A549 (cell line): ENCODE data around the gene HERC3. TPM values are rescaled to one million over a fixed set of nuclear protein-coding genes. Genes with fewer than 3 reads are reported as not detected.

ENCODE experiments used
- ATAC-seq, 2 experiments: fragments of 200-7000 bp in 1 of 2; fragments of >200 bp in 1 of 2; cut with Nextera tagmentation in 1 of 2; cut with Tn5 transposase in 1 of 2; 3 replicates each; pipeline versions ENCODE4 v1.8.0 to v1.9.1; 2018 to 2020; ENCODE audit warnings: mild to moderate bottlenecking in 1 of 2, moderate library complexity in 1 of 2
- CTCF ChIA-PET: fragments of 300-600 bp; sonication (Branson Sonifier 250); formaldehyde crosslinking; extraction: SDS; loops from one replicate; lab custom pipeline; 2021; ENCODE audit warnings: antibody characterized with exemption, inconsistent platforms; lab: Yijun Ruan, JAX
- POLR2A ChIA-PET: fragments of 350-600 bp; formaldehyde crosslinking; extraction: SDS; loops from one replicate; lab custom pipeline; 2021; ENCODE audit warnings: antibody characterized with exemption, inconsistent platforms; lab: Yijun Ruan, JAX
- DNase-seq, 2 experiments: peaks; one replicate each; pipeline versions ENCODE4 v3.0.0 to v3.0.0-alpha.2; 2011 to 2016; ENCODE audit warnings: low read depth in 1 of 2, low spot score in 1 of 2
- FAIRE-seq: peaks from 2 replicates; lab custom pipeline; 2011; peaks lifted over from hg19 to GRCh38; lab: Jason Lieb, UNC
- H3K27ac ChIP-seq, 2 experiments: fragments of >200 bp; sonication (Bioruptor Twin); formaldehyde crosslinking; 3 replicates each; pipeline ENCODE4 v1.5.1; 2016 to 2017
- H3K4me1 ChIP-seq: fragments of >200 bp; sonication (Bioruptor Twin); formaldehyde crosslinking; 3 replicates; pipeline ENCODE4 v1.6.1; 2016
- H3K4me2 ChIP-seq: fragments of >200 bp; sonication (Bioruptor Twin); formaldehyde crosslinking; 3 replicates; pipeline ENCODE4 v1.6.1; 2016
- H3K4me3 ChIP-seq: fragments of >200 bp; sonication (Bioruptor Twin); formaldehyde crosslinking; 3 replicates; pipeline ENCODE4 v1.5.1; 2016
- H3K9me3 ChIP-seq: fragments of >200 bp; sonication (Bioruptor Twin); formaldehyde crosslinking; 3 replicates; pipeline ENCODE4 v1.6.1; 2016
- BHLHE40 ChIP-seq: IDR thresholded peaks from 2 replicates; pipeline ENCODE4 v1.6.1; 2012; ENCODE audit warnings: low read depth, low read length, inconsistent platforms
- CBX2 ChIP-seq: fragments of 200-600 bp; sonication (generic); IDR thresholded peaks from 2 replicates; pipeline ENCODE4 v1.6.1; 2016; ENCODE audit warnings: low read depth, mild to moderate bottlenecking, borderline replicate concordance
- CBX8 ChIP-seq: fragments of 200-600 bp; sonication (generic); IDR thresholded peaks from 2 replicates; pipeline ENCODE4 v1.6.1; 2016
- CEBPB ChIP-seq, 2 experiments: fragments of >200 bp in 1 of 2; sonication (Bioruptor Twin) in 1 of 2; formaldehyde crosslinking in 1 of 2; IDR thresholded peaks; 2 replicates each; pipeline ENCODE4 v1.6.1; 2012 to 2016
- CHD4 ChIP-seq: fragments of 200-600 bp; sonication (generic); IDR thresholded peaks from 2 replicates; pipeline ENCODE4 v1.6.1; 2016; ENCODE audit warnings: antibody characterized with exemption, mild to moderate bottlenecking, borderline replicate concordance
- EHMT2 ChIP-seq: fragments of 200-600 bp; sonication (generic); IDR thresholded peaks from 2 replicates; pipeline ENCODE4 v1.6.1; 2016; ENCODE audit warnings: antibody characterized with exemption, low read depth, mild to moderate bottlenecking, moderate library complexity
- FOSB ChIP-seq: fragments of 250-450 bp; sonication (Bioruptor Pico); IDR thresholded peaks from 2 replicates; pipeline ENCODE4 v1.5.0; 2020; ENCODE audit warnings: mild to moderate bottlenecking, moderate library complexity
- GATA3 ChIP-seq: IDR thresholded peaks from 2 replicates; pipeline ENCODE4 v1.6.1; 2012; ENCODE audit warnings: borderline replicate concordance
- HDAC2 ChIP-seq: fragments of 200-600 bp; sonication (generic); IDR thresholded peaks from 2 replicates; pipeline ENCODE4 v1.6.1; 2016
- HEYL ChIP-seq: fragments of 250-450 bp; sonication (Bioruptor Pico); IDR thresholded peaks from 2 replicates; pipeline ENCODE4 v1.8.0; 2021; ENCODE audit warnings: mild to moderate bottlenecking, moderate library complexity
- HOXA7 ChIP-seq: fragments of 250-450 bp; sonication (Bioruptor Pico); IDR thresholded peaks from 2 replicates; pipeline ENCODE4 v1.5.0; 2020; ENCODE audit warnings: mild to moderate bottlenecking, moderate library complexity
- HOXB5 ChIP-seq: fragments of 250-450 bp; sonication (Bioruptor Pico); IDR thresholded peaks from 2 replicates; pipeline ENCODE4 v1.5.0; 2020; ENCODE audit warnings: mild to moderate bottlenecking, moderate library complexity
- JUN ChIP-seq, 2 experiments: fragments of >200 bp; sonication (Bioruptor Twin); formaldehyde crosslinking; IDR thresholded peaks; 2 replicates in 1 of 2; 3 replicates in 1 of 2; pipeline ENCODE4 v1.6.1; 2016 to 2017
- MAFK ChIP-seq: fragments of 450-650 bp; IDR thresholded peaks from 2 replicates; pipeline ENCODE4 v1.6.1; 2014; ENCODE audit not compliant: partially characterized antibody
- NPAS2 ChIP-seq: fragments of 250-450 bp; sonication (Bioruptor Pico); IDR thresholded peaks from 2 replicates; pipeline ENCODE4 v1.8.0; 2022; ENCODE audit warnings: mild to moderate bottlenecking, moderate library complexity, borderline replicate concordance
- POLR2AphosphoS2 ChIP-seq: conservative IDR thresholded peaks from 2 replicates; pipeline ENCODE4 v1.6.1; 2012; ENCODE audit warnings: low read length, improper control_type of control experiment, inconsistent platforms
- RAD21 ChIP-seq, 2 experiments: fragments of >200 bp in 1 of 2; sonication (Bioruptor Twin) in 1 of 2; formaldehyde crosslinking in 1 of 2; IDR thresholded peaks in 1 of 2; conservative IDR thresholded peaks in 1 of 2; 2 replicates in 1 of 2; 3 replicates in 1 of 2; pipeline ENCODE4 v1.6.1; 2012 to 2018; ENCODE audit warnings: inconsistent platforms in 1 of 2
- RARB ChIP-seq: fragments of 250-450 bp; sonication (Bioruptor Pico); IDR thresholded peaks from 2 replicates; pipeline ENCODE4 v1.8.0; 2021; ENCODE audit warnings: mild to moderate bottlenecking, moderate library complexity
- RCOR1 ChIP-seq: fragments of 150-350 bp; IDR thresholded peaks from 2 replicates; pipeline ENCODE4 v1.6.1; 2014; ENCODE audit warnings: antibody characterized with exemption, low read length, low read depth
- SMC3 ChIP-seq: fragments of >200 bp; sonication (Bioruptor Twin); formaldehyde crosslinking; IDR thresholded peaks from 3 replicates; pipeline ENCODE4 v1.6.1; 2018; ENCODE audit warnings: inconsistent platforms
- TP53 ChIP-seq: fragments of 250-450 bp; sonication (Bioruptor Pico); IDR thresholded peaks from 2 replicates; pipeline ENCODE4 v1.5.0; 2021; ENCODE audit warnings: mild to moderate bottlenecking, moderate library complexity
- ZNF302 ChIP-seq: fragments of 250-450 bp; sonication (Bioruptor Pico); IDR thresholded peaks from 2 replicates; pipeline ENCODE4 v1.9.0; 2021; ENCODE audit warnings: inconsistent platforms, mild to moderate bottlenecking, moderate library complexity
- ZSCAN20 ChIP-seq: fragments of 250-450 bp; sonication (Bioruptor Pico); IDR thresholded peaks from 2 replicates; pipeline ENCODE4 v1.8.0; 2022; ENCODE audit warnings: mild to moderate bottlenecking, moderate library complexity
- WGBS: methylation state at CpG from one replicate; pipeline ENCODE4 v1.1.6; 2017; ENCODE audit errors: missing lambda C conversion rate; 5-methylcytosine and 5-hydroxymethylcytosine counted together
- polyA plus RNA-seq, 4 experiments: library from polyadenylated mRNA; depleted of rRNA in 3 of 4; stranded (reverse); fragments of >200 nt; fragmentation: RNase III in 1 of 4; extraction: RNeasy Plus Mini Kit Qiagen cat#74134 plus additional on column Dnase treatment in 1 of 4; gene quantifications; 2 replicates in 3 of 4; 3 replicates in 1 of 4; pipeline ENCODE4 v1.2.3, GENCODE V29; 2011 to 2017
- TF ChIP-seq, protein P1 (sequence below): fragments of >200 bp; sonication (Bioruptor Twin); formaldehyde crosslinking; IDR thresholded peaks from 3 replicates; pipeline ENCODE4 v1.5.1; 2016
- TF ChIP-seq, protein P2 (sequence below): fragments of 250-450 bp; sonication (Bioruptor Pico); IDR thresholded peaks from 2 replicates; pipeline ENCODE4 v1.5.0; 2020; ENCODE audit warnings: low read depth, mild to moderate bottlenecking, moderate library complexity
- TF ChIP-seq, protein P3 (sequence below): fragments of >200 bp; sonication (Bioruptor Twin); formaldehyde crosslinking; IDR thresholded peaks from 3 replicates; pipeline ENCODE4 v1.6.1; 2016

The HERC3 gene
- polyA plus RNA-seq, 2 of the 4 experiments (the other 2 are of a cell fraction): 4.9 to 6.2 TPM

DNA sequence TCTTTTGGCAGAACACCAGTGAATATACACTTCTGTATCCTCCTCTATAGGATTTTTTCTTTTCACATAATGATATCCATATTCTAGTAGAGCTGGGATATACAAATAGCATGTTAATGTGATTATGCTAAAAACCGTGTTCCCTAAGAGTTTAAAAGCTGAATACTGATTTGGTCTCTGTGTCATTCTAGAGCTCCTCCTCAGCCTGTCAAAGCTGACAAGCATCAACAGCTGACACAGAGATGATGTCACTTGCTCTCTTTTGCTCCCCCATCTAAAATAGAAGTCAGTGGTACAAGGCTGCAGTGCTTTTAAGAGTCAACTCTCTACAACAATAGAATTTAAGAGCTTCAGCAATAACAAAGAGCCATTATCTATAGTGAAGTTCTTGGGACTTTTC, 17.1 kb upstream of the HERC3 start (continued):
- TF ChIP-seq BHLHE40 (no peak), NPAS2 (no peak), CBX2 (no peak), HDAC2 (no peak), GATA3 (no peak)

DNA sequence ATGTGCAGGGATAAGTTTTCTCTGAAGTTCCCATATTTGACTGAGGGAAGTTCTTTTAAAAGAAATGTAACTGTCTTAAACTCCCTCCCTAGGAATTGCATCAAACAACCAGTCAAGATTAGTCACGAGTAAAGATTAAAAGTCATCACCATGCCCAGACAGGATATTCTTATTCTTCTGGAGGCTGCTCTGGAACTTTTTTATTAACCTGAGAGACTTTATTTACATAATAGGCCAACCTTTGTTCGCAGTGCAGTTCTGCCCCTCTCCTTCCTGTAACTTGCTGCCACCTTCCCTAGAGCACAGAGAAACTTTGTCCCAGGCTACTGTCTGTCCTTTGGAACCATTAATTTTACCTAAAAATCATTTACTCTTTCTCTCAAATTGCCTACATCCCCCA, 9.8 kb upstream of the HERC3 start:
- no peak for TF ChIP-seq RARB (CRISPR knock-in tag)
- TF ChIP-seq HDAC2: no peak
- TF ChIP-seq GATA3: no peak
- no peak for TF ChIP-seq EHMT2
- TF ChIP-seq RAD21 (conservative IDR thresholded peaks at IDR 0.05 in 1 of 2, IDR thresholded peaks at IDR 0.05 in 1 of 2): no peak
- no peak for TF ChIP-seq BHLHE40
- TF ChIP-seq POLR2AphosphoS2: no peak
- TF ChIP-seq RCOR1: no peak
- TF ChIP-seq, all 56 proteins: peak for 0
- no peaks in the 10 kb centered on the region for H3K4me1 ChIP-seq
- FAIRE-seq: no peak
- POLR2A ChIA-PET: no interaction called here
- H3K27ac ChIP-seq: no peak overlapping the region
- ATAC-seq: no peak
- H3K4me3 ChIP-seq: no peak overlapping the region
- no peak for DNase-seq
- 71% methylated on average over 2 of the region's 2 CpGs for WGBS
- CTCF ChIA-PET: no interaction called here
- no peaks in the 10 kb centered on the region for H3K9me3 ChIP-seq
- no peak overlapping the region for H3K4me2 ChIP-seq

DNA sequence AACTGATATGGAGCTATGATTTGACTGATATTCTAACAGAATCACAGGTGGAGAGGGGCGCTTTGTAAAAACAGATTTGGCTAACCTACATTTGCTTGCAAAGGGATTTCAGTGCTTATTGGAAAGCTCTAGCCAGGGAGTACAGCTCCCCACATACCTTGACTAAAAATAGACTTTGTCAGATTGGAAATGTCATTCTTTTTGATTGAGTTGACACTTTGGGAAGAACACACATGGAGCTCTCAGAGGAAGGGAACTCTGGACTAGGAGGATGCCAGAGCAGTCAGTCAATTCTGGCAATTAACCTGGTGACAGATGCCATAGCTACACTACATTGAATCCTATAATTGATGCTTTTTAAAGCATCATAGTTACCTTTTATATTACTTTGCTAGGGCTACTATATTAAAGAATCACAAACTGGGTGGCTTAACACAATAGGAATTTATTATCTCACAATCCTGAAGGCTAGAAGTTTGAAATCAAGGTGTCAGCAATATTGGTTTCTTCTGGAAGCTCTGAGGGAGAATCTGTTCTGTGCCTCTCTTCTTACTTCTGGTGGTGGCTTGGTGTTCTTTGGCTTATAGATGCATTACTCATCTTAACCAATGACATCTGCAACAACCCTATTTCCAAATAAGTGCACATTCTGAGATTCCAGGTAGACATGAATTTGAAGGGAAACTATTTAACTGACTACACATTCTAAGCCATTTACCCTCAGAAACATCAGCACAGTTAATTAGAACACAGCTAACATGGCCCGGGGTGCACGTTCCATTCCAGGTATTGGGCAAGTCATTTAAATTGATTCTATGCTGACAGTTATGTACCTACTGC, 8.4 kb upstream of the HERC3 start:
- no peak overlapping the region for H3K4me3 ChIP-seq
- TF ChIP-seq HOXB5 (CRISPR knock-in tag) (no peak), HOXA7 (no peak), MAFK (peak; percentile 34)
- no peak overlapping the region for H3K27ac ChIP-seq
- FAIRE-seq: no peak
- ATAC-seq: no peak
- H3K9me3 ChIP-seq: no peaks in the 10 kb centered on the region
- POLR2A ChIA-PET: no interaction called here
- DNase-seq: no peak
- no peak overlapping the region for H3K4me2 ChIP-seq
- CTCF ChIA-PET: interaction anchor here (0.7 to 1.5 kb wide), 6 partner anchors 10 to 209 kb away, joined by 3 to 5 read pairs (median 3); no protein-coding TSS in a partner anchor
- WGBS: 79% methylated on average over 3 of the region's 3 CpGs
- no peaks in the 10 kb centered on the region for H3K4me1 ChIP-seq

DNA sequence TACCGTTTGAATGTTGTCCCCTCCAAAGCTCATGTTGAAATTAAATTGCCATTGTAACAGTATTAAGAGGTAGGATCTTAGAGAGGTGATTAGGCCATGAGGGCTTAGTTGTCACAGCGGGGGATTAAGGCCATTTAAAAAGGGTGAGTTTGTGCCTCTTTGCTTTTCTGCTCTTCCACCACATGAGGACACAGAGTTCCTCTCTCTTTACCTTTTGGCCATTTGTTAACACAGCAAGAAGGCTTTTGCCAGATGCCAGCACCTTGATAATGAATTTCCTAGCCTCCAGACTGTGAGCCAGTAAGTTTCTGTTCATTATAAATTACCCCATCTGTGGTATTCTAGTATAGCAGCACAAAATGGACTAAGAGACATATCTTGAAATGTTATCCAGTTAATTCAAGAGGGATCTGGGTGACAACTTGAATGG, 7.8 kb upstream of the HERC3 start:
- CTCF ChIA-PET: interaction anchor here (0.7 to 1.5 kb wide), 4 partner anchors 9 to 210 kb away, joined by 3 to 5 read pairs (median 4); no protein-coding TSS in a partner anchor
- TF ChIP-seq JUN (IDR thresholded peaks at IDR 0.05) (no peak), SMC3 (no peak), FOSB (CRISPR knock-in tag) (no peak), CHD4 (no peak), HOXB5 (CRISPR knock-in tag) (no peak), TP53 (CRISPR knock-in tag) (no peak), HDAC2 (no peak), CBX8 (no peak), CEBPB (IDR thresholded peaks at IDR 0.05) (no peak), RARB (CRISPR knock-in tag) (no peak), ZSCAN20 (no peak), ZNF302 (no peak), HEYL (CRISPR knock-in tag) (no peak)
- TF ChIP-seq, protein P1, sequence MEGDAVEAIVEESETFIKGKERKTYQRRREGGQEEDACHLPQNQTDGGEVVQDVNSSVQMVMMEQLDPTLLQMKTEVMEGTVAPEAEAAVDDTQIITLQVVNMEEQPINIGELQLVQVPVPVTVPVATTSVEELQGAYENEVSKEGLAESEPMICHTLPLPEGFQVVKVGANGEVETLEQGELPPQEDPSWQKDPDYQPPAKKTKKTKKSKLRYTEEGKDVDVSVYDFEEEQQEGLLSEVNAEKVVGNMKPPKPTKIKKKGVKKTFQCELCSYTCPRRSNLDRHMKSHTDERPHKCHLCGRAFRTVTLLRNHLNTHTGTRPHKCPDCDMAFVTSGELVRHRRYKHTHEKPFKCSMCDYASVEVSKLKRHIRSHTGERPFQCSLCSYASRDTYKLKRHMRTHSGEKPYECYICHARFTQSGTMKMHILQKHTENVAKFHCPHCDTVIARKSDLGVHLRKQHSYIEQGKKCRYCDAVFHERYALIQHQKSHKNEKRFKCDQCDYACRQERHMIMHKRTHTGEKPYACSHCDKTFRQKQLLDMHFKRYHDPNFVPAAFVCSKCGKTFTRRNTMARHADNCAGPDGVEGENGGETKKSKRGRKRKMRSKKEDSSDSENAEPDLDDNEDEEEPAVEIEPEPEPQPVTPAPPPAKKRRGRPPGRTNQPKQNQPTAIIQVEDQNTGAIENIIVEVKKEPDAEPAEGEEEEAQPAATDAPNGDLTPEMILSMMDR: no peak
- TF ChIP-seq, protein P2, sequence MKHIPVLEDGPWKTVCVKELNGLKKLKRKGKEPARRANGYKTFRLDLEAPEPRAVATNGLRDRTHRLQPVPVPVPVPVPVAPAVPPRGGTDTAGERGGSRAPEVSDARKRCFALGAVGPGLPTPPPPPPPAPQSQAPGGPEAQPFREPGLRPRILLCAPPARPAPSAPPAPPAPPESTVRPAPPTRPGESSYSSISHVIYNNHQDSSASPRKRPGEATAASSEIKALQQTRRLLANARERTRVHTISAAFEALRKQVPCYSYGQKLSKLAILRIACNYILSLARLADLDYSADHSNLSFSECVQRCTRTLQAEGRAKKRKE (CRISPR knock-in tag): no peak
- TF ChIP-seq, protein P3, sequence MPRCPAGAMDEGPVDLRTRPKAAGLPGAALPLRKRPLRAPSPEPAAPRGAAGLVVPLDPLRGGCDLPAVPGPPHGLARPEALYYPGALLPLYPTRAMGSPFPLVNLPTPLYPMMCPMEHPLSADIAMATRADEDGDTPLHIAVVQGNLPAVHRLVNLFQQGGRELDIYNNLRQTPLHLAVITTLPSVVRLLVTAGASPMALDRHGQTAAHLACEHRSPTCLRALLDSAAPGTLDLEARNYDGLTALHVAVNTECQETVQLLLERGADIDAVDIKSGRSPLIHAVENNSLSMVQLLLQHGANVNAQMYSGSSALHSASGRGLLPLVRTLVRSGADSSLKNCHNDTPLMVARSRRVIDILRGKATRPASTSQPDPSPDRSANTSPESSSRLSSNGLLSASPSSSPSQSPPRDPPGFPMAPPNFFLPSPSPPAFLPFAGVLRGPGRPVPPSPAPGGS: no peak
- DNase-seq: no peak
- FAIRE-seq: no peak
- no peaks in the 10 kb centered on the region for H3K9me3 ChIP-seq
- H3K4me2 ChIP-seq: no peak overlapping the region
- ATAC-seq: no peak
- no peak overlapping the region for H3K27ac ChIP-seq
- H3K4me3 ChIP-seq: no peak overlapping the region
- 52% methylated on average over 2 of the region's 2 CpGs for WGBS
- POLR2A ChIA-PET: no interaction called here
- H3K4me1 ChIP-seq: no peaks in the 10 kb centered on the region
